ENCODE measurements around the gene PSD4.

PSD4 gene

GRCh38 chr2:113237604-113238160 is 63.9 kb downstream of the PSD4 start:
- Histone ChIP-seq H4K20me1 (ENCODE audit: insufficient read depth) (no peaks in the 10 kb centered on the region), H3K4me2 (no peak overlapping the region), H3K27ac (no peak overlapping the region), H3K27me3 (ENCODE audit: insufficient read depth, low read depth) (no peaks in the 10 kb centered on the region), H3K9ac (no peak overlapping the region), H2AFZ (ENCODE audit: low read depth) (no peak overlapping the region), H3K4me3 (IDR thresholded peaks at IDR 0.05; ENCODE audit: insufficient read depth, low read depth, low read length) (no peak overlapping the region), H3K4me1 (ENCODE audit: low read depth, poor library complexity, severe bottlenecking) (no peaks in the 10 kb centered on the region), H3K79me2 (ENCODE audit: insufficient read depth, low read depth) (no peaks in the 10 kb centered on the region), H3K36me3 (ENCODE audit: insufficient read depth) (no peaks in the 10 kb centered on the region)
- no peak for TF ChIP-seq CTCF (conservative IDR thresholded peaks at IDR 0.05; ENCODE audit: low read depth, low read length)

- no peak overlapping the region for H3K4me3 ChIP-seq (IDR thresholded peaks at IDR 0.05; ENCODE audit: insufficient read depth, low read depth, low read length)
- H3K27ac ChIP-seq, result no peak overlapping the region
- no peaks in the 10 kb centered on the region for H3K27me3 ChIP-seq (ENCODE audit: insufficient read depth, low read depth)
- H4K20me1 ChIP-seq (ENCODE audit: insufficient read depth), result no peaks in the 10 kb centered on the region
- TF ChIP-seq CTCF (conservative IDR thresholded peaks at IDR 0.05; ENCODE audit: low read depth, low read length), result no peak
- no peaks in the 10 kb centered on the region for H3K36me3 ChIP-seq (ENCODE audit: insufficient read depth)
- H3K4me1 ChIP-seq (ENCODE audit: low read depth, poor library complexity, severe bottlenecking), result no peaks in the 10 kb centered on the region
- no peak overlapping the region for H2AFZ ChIP-seq (ENCODE audit: low read depth)
- no peak overlapping the region for H3K9ac ChIP-seq
- no peaks in the 10 kb centered on the region for H3K79me2 ChIP-seq (ENCODE audit: insufficient read depth, low read depth)
- H3K4me2 ChIP-seq, result no peak overlapping the region
These were observed 65.4 kb downstream of the PSD4 start for GRCh38 chr2:113238871-113239839.

GRCh38 chr2:113240150-113240914 is 66.6 kb downstream of the PSD4 start:
- Histone ChIP-seq H3K27ac (no peak overlapping the region), H3K36me3 (ENCODE audit: insufficient read depth) (no peaks in the 10 kb centered on the region), H3K4me3 (IDR thresholded peaks at IDR 0.05; ENCODE audit: insufficient read depth, low read depth, low read length) (no peak overlapping the region), H4K20me1 (ENCODE audit: insufficient read depth) (no peaks in the 10 kb centered on the region), H3K9ac (no peak overlapping the region), H3K79me2 (ENCODE audit: insufficient read depth, low read depth) (no peaks in the 10 kb centered on the region), H3K4me2 (no peak overlapping the region), H2AFZ (ENCODE audit: low read depth) (no peak overlapping the region), H3K4me1 (ENCODE audit: low read depth, poor library complexity, severe bottlenecking) (no peaks in the 10 kb centered on the region), H3K27me3 (ENCODE audit: insufficient read depth, low read depth) (no peaks in the 10 kb centered on the region)
- no peak for TF ChIP-seq CTCF (conservative IDR thresholded peaks at IDR 0.05; ENCODE audit: low read depth, low read length)

- H3K4me3 ChIP-seq (IDR thresholded peaks at IDR 0.05; ENCODE audit: insufficient read depth, low read depth, low read length), result no peak overlapping the region
- no peaks in the 10 kb centered on the region for H3K27me3 ChIP-seq (ENCODE audit: insufficient read depth, low read depth)
- no peaks in the 10 kb centered on the region for H4K20me1 ChIP-seq (ENCODE audit: insufficient read depth)
- no peak overlapping the region for H3K27ac ChIP-seq
- no peaks in the 10 kb centered on the region for H3K79me2 ChIP-seq (ENCODE audit: insufficient read depth, low read depth)
- H3K36me3 ChIP-seq (ENCODE audit: insufficient read depth), result no peaks in the 10 kb centered on the region
- TF ChIP-seq CTCF (conservative IDR thresholded peaks at IDR 0.05; ENCODE audit: low read depth, low read length), result no peak
- H3K4me1 ChIP-seq (ENCODE audit: low read depth, poor library complexity, severe bottlenecking), result no peaks in the 10 kb centered on the region
- no peak overlapping the region for H3K4me2 ChIP-seq
- H3K9ac ChIP-seq, result no peak overlapping the region
- no peak overlapping the region for H2AFZ ChIP-seq (ENCODE audit: low read depth)
These were observed 67.4 kb downstream of the PSD4 start for GRCh38 chr2:113240915-113241911.

Data from KMS-11 (cell line).